ENCODE data around the gene PRSS3. TPM values are rescaled to one million over a fixed set of nuclear protein-coding genes. Genes with fewer than 3 reads are reported as not detected.

Gene PRSS3
- total and polyA plus RNA-seq, 10 of the 15 experiments (the other 5 are each of a cell fraction or from before 2014, with no cell fraction given): 0.54 TPM; not detected in 9

- TF ChIP-seq, protein P1, sequence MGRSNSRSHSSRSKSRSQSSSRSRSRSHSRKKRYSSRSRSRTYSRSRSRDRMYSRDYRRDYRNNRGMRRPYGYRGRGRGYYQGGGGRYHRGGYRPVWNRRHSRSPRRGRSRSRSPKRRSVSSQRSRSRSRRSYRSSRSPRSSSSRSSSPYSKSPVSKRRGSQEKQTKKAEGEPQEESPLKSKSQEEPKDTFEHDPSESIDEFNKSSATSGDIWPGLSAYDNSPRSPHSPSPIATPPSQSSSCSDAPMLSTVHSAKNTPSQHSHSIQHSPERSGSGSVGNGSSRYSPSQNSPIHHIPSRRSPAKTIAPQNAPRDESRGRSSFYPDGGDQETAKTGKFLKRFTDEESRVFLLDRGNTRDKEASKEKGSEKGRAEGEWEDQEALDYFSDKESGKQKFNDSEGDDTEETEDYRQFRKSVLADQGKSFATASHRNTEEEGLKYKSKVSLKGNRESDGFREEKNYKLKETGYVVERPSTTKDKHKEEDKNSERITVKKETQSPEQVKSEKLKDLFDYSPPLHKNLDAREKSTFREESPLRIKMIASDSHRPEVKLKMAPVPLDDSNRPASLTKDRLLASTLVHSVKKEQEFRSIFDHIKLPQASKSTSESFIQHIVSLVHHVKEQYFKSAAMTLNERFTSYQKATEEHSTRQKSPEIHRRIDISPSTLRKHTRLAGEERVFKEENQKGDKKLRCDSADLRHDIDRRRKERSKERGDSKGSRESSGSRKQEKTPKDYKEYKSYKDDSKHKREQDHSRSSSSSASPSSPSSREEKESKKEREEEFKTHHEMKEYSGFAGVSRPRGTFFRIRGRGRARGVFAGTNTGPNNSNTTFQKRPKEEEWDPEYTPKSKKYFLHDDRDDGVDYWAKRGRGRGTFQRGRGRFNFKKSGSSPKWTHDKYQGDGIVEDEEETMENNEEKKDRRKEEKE (IDR thresholded peaks at IDR 0.05): no peak
- TF ChIP-seq ATF3 (IDR thresholded peaks at IDR 0.05; ENCODE audit: borderline replicate concordance, extremely low read depth, low read depth, low read length) (no peak), CBX5 (IDR thresholded peaks at IDR 0.05; ENCODE audit: low read depth) (no peak), SRF (IDR thresholded peaks at IDR 0.05; ENCODE audit: low read depth in 2 of 2, low read length in 2 of 2) (0 out of 4 replicates have a peak, but pooled peaks of 1 of the 2 experiments have one; percentile 3), ZNF384 (IDR thresholded peaks at IDR 0.05; ENCODE audit: borderline replicate concordance, low read depth, low read length) (no peak), JUNB (IDR thresholded peaks at IDR 0.05) (no peak), ZNF622 (IDR thresholded peaks at IDR 0.05) (no peak), STAT1 (conservative IDR thresholded peaks at IDR 0.05) (peak; percentile 66; the same call in 1 of the 2 replicates), RCOR1 (conservative IDR thresholded peaks at IDR 0.05; ENCODE audit: low read depth, low read length) (no peak)
Measured at GRCh38 chr9:33816327-33817252, 21.2 kb downstream of the PRSS3 start, which contains the start of gene UBE2R2 (continued).

Measured in GM12878 (cell line).